B cell (primary cell): ENCODE data around the gene RING1. TPM values are rescaled to one million over a fixed set of nuclear protein-coding genes. Genes with fewer than 3 reads are reported as not detected.

Experiments
- ATAC-seq: fragments of 200-7000 bp; cut with Tn5 transposase; one replicate; pipeline ENCODE4 v1.10.0; 2021; ENCODE audit warnings: low read depth, mild to moderate bottlenecking, moderate number of reproducible peaks, moderate library complexity
- CTCF ChIA-PET: fragments of 350-600 bp; sonication (Branson Sonifier 250); formaldehyde crosslinking; loops from one replicate; lab custom pipeline; 2021; ENCODE audit warnings: antibody characterized with exemption, inconsistent platforms; lab: Charles Lee
- POLR2A ChIA-PET: fragments of 350-600 bp; sonication (Branson Sonifier 250); formaldehyde crosslinking; loops from one replicate; lab custom pipeline; 2021; ENCODE audit warnings: antibody characterized with exemption; lab: Charles Lee
- DNase-seq: peaks from one replicate; pipeline ENCODE4 v3.0.0; 2013
- H2AFZ ChIP-seq: 2 replicates; pipeline ENCODE4 v1.6.1; 2012; ENCODE audit warnings: mild to moderate bottlenecking, low read depth, low read length; ENCODE audit not compliant: insufficient read depth, poor library complexity, severe bottlenecking
- H3K27ac ChIP-seq, 2 donors: 1 replicate in 1 of 2; 2 replicates in 1 of 2; pipeline ENCODE4 v1.5.1; 2012 to 2013; ENCODE audit warnings: low read length in 2 of 2, mild to moderate bottlenecking in 2 of 2, moderate library complexity in 1 of 2
- H3K27me3 ChIP-seq, 4 experiments: fragments of 200-600 bp in 1 of 4; sonication (generic) in 1 of 4; replicated peaks in 1 of 4; 1 replicate in 2 of 4; 2 replicates in 2 of 4; pipeline versions ENCODE4 v1.6.1 to v1.7.0; 2013 to 2016; ENCODE audit warnings: low read length in 3 of 4, mild to moderate bottlenecking in 2 of 4, mixed read lengths in 1 of 4, moderate library complexity in 1 of 4; ENCODE audit not compliant: insufficient read depth in 4 of 4, control insufficient read depth in 3 of 4; ENCODE audit errors: control extremely low read depth in 1 of 4
- H3K36me3 ChIP-seq, 2 experiments: replicated peaks in 1 of 2; 1 replicate in 1 of 2; 2 replicates in 1 of 2; pipeline versions ENCODE4 v1.6.1 to v1.7.1; 2013; ENCODE audit warnings: low read length in 1 of 2; ENCODE audit not compliant: insufficient read depth in 2 of 2, control insufficient read depth in 1 of 2; ENCODE audit errors: control extremely low read depth in 1 of 2, extremely low read depth in 1 of 2
- H3K4me1 ChIP-seq, 2 donors: fragments of 200-600 bp in 1 of 2; sonication (generic) in 1 of 2; 1 replicate in 1 of 2; 2 replicates in 1 of 2; pipeline versions ENCODE4 v1.5.1 to v1.6.1; 2013 to 2017; ENCODE audit warnings: low read length in 2 of 2; ENCODE audit not compliant: control insufficient read depth in 2 of 2, insufficient read depth in 2 of 2
- H3K4me2 ChIP-seq: replicated peaks from 2 replicates; pipeline ENCODE3; 2012; ENCODE audit warnings: mild to moderate bottlenecking, low read depth, low read length; ENCODE audit not compliant: poor library complexity, severe bottlenecking
- H3K4me3 ChIP-seq, 5 experiments: fragments of 200-600 bp in 1 of 5; sonication (generic) in 1 of 5; 1 replicate in 3 of 5; 2 replicates in 2 of 5; pipeline versions ENCODE4 v1.5.1 to v1.7.0; 2011 to 2016; ENCODE audit warnings: low read length in 4 of 5, mild to moderate bottlenecking in 4 of 5, low read depth in 2 of 5, control low read depth in 1 of 5, moderate library complexity in 1 of 5; ENCODE audit not compliant: insufficient read depth in 1 of 5; ENCODE audit errors: control extremely low read depth in 1 of 5, extremely low read depth in 1 of 5
- H3K79me2 ChIP-seq: fragments of 200-600 bp; sonication (generic); one replicate; pipeline ENCODE4 v1.6.0; 2016; ENCODE audit warnings: low read length; ENCODE audit not compliant: control insufficient read depth, insufficient read depth
- H3K9ac ChIP-seq: fragments of 200-600 bp; sonication (generic); 2 replicates; pipeline ENCODE4 v1.6.1; 2017; ENCODE audit warnings: mild to moderate bottlenecking, low read length, moderate library complexity
- H3K9me3 ChIP-seq, 3 donors: one replicate each; pipeline versions ENCODE4 v1.6.1 to v1.7.1; 2013; ENCODE audit warnings: low read length in 2 of 3; ENCODE audit not compliant: control insufficient read depth in 2 of 3, insufficient read depth in 1 of 3; ENCODE audit errors: control extremely low read depth in 1 of 3
- H4K20me1 ChIP-seq: 2 replicates; pipeline ENCODE4 v1.6.0; 2012; ENCODE audit warnings: mild to moderate bottlenecking, low read length; ENCODE audit not compliant: insufficient read depth, control insufficient read depth, poor library complexity, severe bottlenecking
- H3K27ac Mint-ChIP-seq: one replicate; pipeline ENCODE4 v1.8.0; 2021; ENCODE audit warnings: mixed read lengths
- H3K27me3 Mint-ChIP-seq: one replicate; pipeline ENCODE4 v1.8.0; 2021; ENCODE audit warnings: mixed read lengths
- H3K4me1 Mint-ChIP-seq: one replicate; pipeline ENCODE4 v1.8.0; 2021; ENCODE audit warnings: mixed read lengths
- H3K4me3 Mint-ChIP-seq: one replicate; pipeline ENCODE4 v1.8.0; 2021; ENCODE audit warnings: mixed read lengths
- H3K9me3 Mint-ChIP-seq: one replicate; pipeline ENCODE4 v1.8.0; 2022; ENCODE audit warnings: mixed read lengths; ENCODE audit not compliant: insufficient read depth
- EZH2 ChIP-seq: IDR thresholded peaks from 2 replicates; pipeline ENCODE4 v1.6.1; 2012; ENCODE audit warnings: borderline replicate concordance, low read depth, mild to moderate bottlenecking, moderate library complexity, low read length; ENCODE audit not compliant: insufficient read depth, poor library complexity, severe bottlenecking
- WGBS: methylation state at CpG from one replicate; pipeline ENCODE4 v1.1.5; 2013; ENCODE audit warnings: missing lambda C conversion rate; ENCODE audit not compliant: insufficient coverage; 5-methylcytosine and 5-hydroxymethylcytosine counted together
- intact Hi-C: fragments of 100-400 bp; cut with micrococcal nuclease; formaldehyde crosslinking; loops from one replicate; pipeline ENCODE4 v1.10.0; 2022
- polyA plus RNA-seq: library from polyadenylated mRNA; depleted of rRNA; stranded (reverse); fragments of >200 nt; gene quantifications from 2 replicates; pipeline ENCODE4 v1.2.3, GENCODE V29; 2012
- total RNA-seq, 2 donors: library from RNA; stranded (reverse); fragments of 120-200 nt in 1 of 2; gene quantifications; 1 replicate in 1 of 2; 2 replicates in 1 of 2; pipeline versions ENCODE4 v1.2.3 to v1.2.4, GENCODE V29; 2013 to 2022
- TF ChIP-seq, protein P1 (sequence below): fragments of 200-600 bp; IDR thresholded peaks from one replicate; pipeline ENCODE4 v1.8.0; 2022; ENCODE audit warnings: antibody characterized with exemption, mild to moderate bottlenecking

RING1 gene
- total and polyA plus RNA-seq, 2 donors (not counting 1 experiment from before 2014, with no cell fraction given) = 37.1 to 44.2 TPM

DNA sequence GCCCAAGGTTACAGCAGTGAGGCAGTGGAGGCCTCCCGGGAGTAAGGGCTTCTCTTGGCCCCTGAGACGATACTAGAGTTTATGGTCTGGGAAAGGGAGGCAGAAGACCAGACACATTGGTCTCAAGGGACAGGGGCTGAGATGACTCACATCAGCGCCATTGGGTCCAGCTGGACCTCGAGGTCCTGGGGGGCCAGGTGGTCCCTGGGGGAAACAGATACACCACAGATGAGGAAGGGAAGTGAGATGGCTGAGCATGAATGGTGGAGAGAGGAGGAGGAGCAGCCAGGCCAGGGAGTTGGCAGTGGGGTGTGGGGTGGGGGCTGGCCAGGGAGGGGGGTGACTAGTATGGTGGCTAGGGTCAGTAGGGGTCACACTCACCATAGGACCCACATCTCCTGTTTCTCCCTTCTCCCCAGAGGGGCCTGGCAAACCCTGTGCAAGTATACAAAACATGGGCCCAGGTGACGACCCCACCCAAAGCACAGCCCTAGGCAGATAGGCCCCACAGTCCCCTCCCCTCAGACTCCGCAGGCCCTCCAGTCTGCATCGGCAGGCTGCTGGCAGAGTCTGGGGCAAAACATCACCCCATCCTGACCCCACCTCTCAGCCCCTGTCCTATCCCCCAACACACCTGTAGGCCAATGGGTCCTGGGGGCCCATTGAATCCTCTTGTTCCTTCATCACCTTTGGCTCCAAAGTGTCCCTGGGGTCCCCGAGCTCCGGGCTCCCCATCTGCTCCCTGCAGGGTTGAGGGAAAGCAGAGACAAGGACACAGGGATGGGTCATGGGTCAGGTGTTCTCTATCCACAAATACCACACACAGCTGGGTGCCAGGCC is 37.9 kb upstream of the RING1 start:
- no peak overlapping the region for H2AFZ ChIP-seq
- no peak for DNase-seq
- intact Hi-C loops = no loop called here
- peaks cover 24% of the 10 kb centered on the region for H3K27me3 Mint-ChIP-seq
- H3K9ac ChIP-seq = no peak overlapping the region
- no peak overlapping the region for H3K27ac ChIP-seq
- POLR2A ChIA-PET = interaction anchor here (0.7 kb wide), 1 partner anchor 175 kb away, joined by 4 read pairs; no protein-coding TSS in a partner anchor
- no peaks in the 10 kb centered on the region for H3K9me3 Mint-ChIP-seq
- peaks cover 0 to 17% (median 5%) of the 10 kb centered on the region in 4 experiments for H3K27me3 ChIP-seq
- H3K4me1 Mint-ChIP-seq = peaks cover 9% of the 10 kb centered on the region
- H3K27ac Mint-ChIP-seq = no peak overlapping the region
- H3K4me3 ChIP-seq = no peak overlapping the region
- no peak for TF ChIP-seq EZH2
- TF ChIP-seq, protein P1, sequence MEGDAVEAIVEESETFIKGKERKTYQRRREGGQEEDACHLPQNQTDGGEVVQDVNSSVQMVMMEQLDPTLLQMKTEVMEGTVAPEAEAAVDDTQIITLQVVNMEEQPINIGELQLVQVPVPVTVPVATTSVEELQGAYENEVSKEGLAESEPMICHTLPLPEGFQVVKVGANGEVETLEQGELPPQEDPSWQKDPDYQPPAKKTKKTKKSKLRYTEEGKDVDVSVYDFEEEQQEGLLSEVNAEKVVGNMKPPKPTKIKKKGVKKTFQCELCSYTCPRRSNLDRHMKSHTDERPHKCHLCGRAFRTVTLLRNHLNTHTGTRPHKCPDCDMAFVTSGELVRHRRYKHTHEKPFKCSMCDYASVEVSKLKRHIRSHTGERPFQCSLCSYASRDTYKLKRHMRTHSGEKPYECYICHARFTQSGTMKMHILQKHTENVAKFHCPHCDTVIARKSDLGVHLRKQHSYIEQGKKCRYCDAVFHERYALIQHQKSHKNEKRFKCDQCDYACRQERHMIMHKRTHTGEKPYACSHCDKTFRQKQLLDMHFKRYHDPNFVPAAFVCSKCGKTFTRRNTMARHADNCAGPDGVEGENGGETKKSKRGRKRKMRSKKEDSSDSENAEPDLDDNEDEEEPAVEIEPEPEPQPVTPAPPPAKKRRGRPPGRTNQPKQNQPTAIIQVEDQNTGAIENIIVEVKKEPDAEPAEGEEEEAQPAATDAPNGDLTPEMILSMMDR = no peak
- ATAC-seq = peak; percentile 68
- no peaks in the 10 kb centered on the region for H4K20me1 ChIP-seq
- no peaks in the 10 kb centered on the region for H3K9me3 ChIP-seq
- CTCF ChIA-PET = interaction anchor here (0.7 to 1.2 kb wide), 2 partner anchors 27 to 78 kb away, joined by 3 to 4 read pairs; no protein-coding TSS in a partner anchor
- H3K4me1 ChIP-seq = peaks cover 0 to 10% of the 10 kb centered on the region in 2 donors
- H3K79me2 ChIP-seq = no peaks in the 10 kb centered on the region
- no peaks in the 10 kb centered on the region for H3K36me3 ChIP-seq
- no peak overlapping the region for H3K4me2 ChIP-seq
- no peak overlapping the region for H3K4me3 Mint-ChIP-seq
- 46% methylated on average over 7 of the region's 9 CpGs for WGBS
